PC-3 (cell line): ENCODE measurements around the gene MSH2. TPM values are rescaled to one million over a fixed set of nuclear protein-coding genes. Genes with fewer than 3 reads are reported as not detected.

Experiments used
- ATAC-seq: fragments of 200-7000 bp; cut with Tn5 transposase; 2 replicates; pipeline ENCODE4 v1.9.1; 2020; ENCODE audit warnings: mild to moderate bottlenecking, moderate library complexity
- Bru-seq: library from RNA; stranded (reverse); fragments of 400-500 nt; gene quantifications from one replicate; lab custom pipeline; 2021; lab: Mats Ljungman, UMichigan
- BruChase-seq, 2 experiments: library from RNA; stranded (reverse); fragments of 400-500 nt; gene quantifications; one replicate each; lab custom pipeline; 2021; lab: Mats Ljungman, UMichigan
- BruUV-seq: library from RNA; stranded (reverse); fragments of 400-500 nt; replicated peaks from 2 replicates; lab custom pipeline; 2021; lab: Mats Ljungman, UMichigan
- CTCF ChIA-PET: fragments of 300-600 bp; sonication (Branson Sonifier 250); formaldehyde crosslinking; loops from one replicate; lab custom pipeline; 2022; ENCODE audit warnings: antibody characterized with exemption; lab: Charles Lee
- POLR2A ChIA-PET: fragments of 300-600 bp; sonication (Branson Sonifier 250); formaldehyde crosslinking; loops from one replicate; lab custom pipeline; 2022; ENCODE audit warnings: antibody characterized with exemption; ENCODE audit not compliant: unreplicated experiment; lab: Charles Lee
- DNase-seq: peaks from one replicate; pipeline ENCODE4 v3.0.0-alpha.2; 2015
- H2AFZ ChIP-seq: fragments of 300-600 bp; sonication (generic); 2 replicates; pipeline ENCODE4 v1.6.0; 2016; ENCODE audit warnings: antibody characterized with exemption, low read length
- H3F3A ChIP-seq: fragments of 300-600 bp; sonication (generic); one replicate; pipeline ENCODE4 v1.6.0; 2017; ENCODE audit warnings: antibody characterized with exemption, low read length, control low read depth, mild to moderate bottlenecking; ENCODE audit not compliant: unreplicated experiment
- H3K27ac ChIP-seq: fragments of 300-600 bp; sonication (generic); 2 replicates; pipeline ENCODE4 v1.5.1; 2016; ENCODE audit warnings: mild to moderate bottlenecking, low read length
- H3K27me3 ChIP-seq: fragments of 300-600 bp; sonication (generic); 2 replicates; pipeline ENCODE4 v1.6.1; 2016; ENCODE audit warnings: low read length, mixed read lengths
- H3K36me3 ChIP-seq: fragments of 300-600 bp; sonication (generic); 2 replicates; pipeline ENCODE4 v1.6.1; 2016; ENCODE audit warnings: low read depth, mixed run types, low read length, mixed read lengths
- H3K4me1 ChIP-seq: fragments of 300-600 bp; sonication (generic); 2 replicates; pipeline ENCODE4 v1.5.1; 2016; ENCODE audit warnings: low read length; ENCODE audit not compliant: insufficient read depth
- H3K4me2 ChIP-seq: fragments of 300-600 bp; sonication (generic); 2 replicates; pipeline ENCODE4 v1.6.0; 2016; ENCODE audit warnings: low read length
- H3K4me3 ChIP-seq: fragments of 300-600 bp; sonication (generic); 2 replicates; pipeline ENCODE4 v1.5.1; 2016; ENCODE audit warnings: mild to moderate bottlenecking, low read length, mixed read lengths
- H3K79me2 ChIP-seq: fragments of 300-600 bp; sonication (generic); 2 replicates; pipeline ENCODE4 v1.6.1; 2017; ENCODE audit warnings: low read length, mixed read lengths
- H3K9ac ChIP-seq: fragments of 300-600 bp; sonication (generic); 2 replicates; pipeline ENCODE4 v1.6.0; 2016; ENCODE audit warnings: mild to moderate bottlenecking, low read length
- H3K9me2 ChIP-seq: fragments of 300-600 bp; sonication (generic); replicated peaks from 2 replicates; pipeline ENCODE4 v1.6.1; 2016; ENCODE audit warnings: mixed run types, low read length, mixed read lengths
- H3K9me3 ChIP-seq: fragments of 300-600 bp; sonication (generic); 2 replicates; pipeline ENCODE4 v1.6.1; 2016; ENCODE audit warnings: low read length, mixed read lengths
- H4K20me1 ChIP-seq: fragments of 300-600 bp; sonication (generic); 2 replicates; pipeline ENCODE4 v1.6.1; 2016; ENCODE audit warnings: low read length, mixed read lengths
- CTCF ChIP-seq: fragments of 300-600 bp; sonication (generic); conservative IDR thresholded peaks from 2 replicates; pipeline ENCODE4 v1.5.1; 2017; ENCODE audit warnings: antibody characterized with exemption, low read depth, mild to moderate bottlenecking, low read length
- EZH2 ChIP-seq: fragments of 300-600 bp; sonication (generic); IDR thresholded peaks from one replicate; pipeline ENCODE4 v1.6.1; 2017; ENCODE audit warnings: antibody characterized with exemption, mild to moderate bottlenecking, low read length; ENCODE audit not compliant: unreplicated experiment
- EZH2phosphoT487 ChIP-seq: fragments of 300-600 bp; sonication (generic); IDR thresholded peaks from 2 replicates; pipeline ENCODE4 v1.6.1; 2018; ENCODE audit warnings: mild to moderate bottlenecking, antibody characterized with exemption, low read length, borderline replicate concordance
- intact Hi-C: fragments of 100-400 bp; cut with micrococcal nuclease; formaldehyde crosslinking; loops from 2 replicates; pipeline ENCODE4 v1.9.0; 2023
- long read RNA-seq: library from polyadenylated mRNA; unstranded; transcript quantifications from one replicate; pipeline ENCODE4 v2.0.0, GENCODE V29; 2021; ENCODE audit not compliant: unreplicated experiment
- total RNA-seq: library from RNA; depleted of rRNA; stranded (reverse); fragments of >200 nt; gene quantifications from 2 replicates; pipeline ENCODE4 v1.2.3, GENCODE V29; 2014; rRNA removed

Gene MSH2
- total RNA-seq (69.2 and 70.7 TPM in 2 replicates), Bru-seq, nascent RNA (percentile 69 among the genes with signal in this experiment), BruChase-seq, experiment 1, labeled RNA remaining after a 6-hour chase (percentile 68 among the genes with signal in this experiment), BruChase-seq, experiment 2, labeled RNA remaining after a 2-hour chase (percentile 62 among the genes with signal in this experiment)
- long read RNA-seq, transcript MSH2-201 (16 exons, 3,307 nt), result major isoform, 80 of 97 reads
- long read RNA-seq, partial matches to known transcripts, result 5 of 97 reads
- long read RNA-seq, other reads (novel, unspliced or antisense), result 12 of 97 reads

GRCh38 chr2:47402805-47403608 lies at the start of gene MSH2:
MSH2 (plus strand) TSS chr2:47403156; CDS start chr2:47403192, 36 bp downstream.
- CTCF ChIA-PET, result interaction anchor here (0.5 to 1.2 kb wide), 6 partner anchors 34 to 1006 kb away, joined by 3 to 6 read pairs (median 4); no protein-coding TSS in a partner anchor
- H3K79me2 ChIP-seq, result peaks cover 51% of the 10 kb centered on the region

GRCh38 chr2:47354013-47354847 lies 48.7 kb upstream of the MSH2 start:
- POLR2A ChIA-PET, result interaction anchor here (0.6 kb wide), 1 partner anchor 83 kb away, joined by 3 read pairs; no protein-coding TSS in a partner anchor
- Histone ChIP-seq H3K36me3 (no peaks in the 10 kb centered on the region), H3K4me2 (peak overlapping the region; percentile 76), H3K9ac (peak overlapping the region; percentile 46), H3K79me2 (no peaks in the 10 kb centered on the region), H3K9me2 (no peaks in the 10 kb centered on the region), H4K20me1 (no peaks in the 10 kb centered on the region), H3K9me3 (no peaks in the 10 kb centered on the region), H3K4me1 (peaks cover 27% of the 10 kb centered on the region), H2AFZ (peak overlapping the region; percentile 60), H3K27ac (peak overlapping the region; percentile 87), H3F3A (peaks cover 8% of the 10 kb centered on the region), H3K27me3 (no peaks in the 10 kb centered on the region), H3K4me3 (peak overlapping the region; percentile 45)
- ATAC-seq, result peak; percentile 97
- TF ChIP-seq CTCF, result no peak
- TF ChIP-seq EZH2, result no peak
- no peak for TF ChIP-seq EZH2phosphoT487
- intact Hi-C loops, result loop anchor here (1.0 kb wide), 1 partner anchor 9 kb away; no protein-coding TSS in a partner anchor
- CTCF ChIA-PET, result no interaction called here
- no TSS peak for BruUV-seq
- peak; percentile 85 for DNase-seq

More at GRCh38 chr2:47402805-47403608, at the start of gene MSH2:
- Histone ChIP-seq H3K4me3 (peak within 1 kb of the TSS; percentile 81), H3K9me2 (no peaks in the 10 kb centered on the region), H3K27ac (peak within 1 kb of the TSS; percentile 53), H3K36me3 (peaks cover 11% of the 10 kb centered on the region), H4K20me1 (no peaks in the 10 kb centered on the region), H2AFZ (peak within 1 kb of the TSS; percentile 99), H3K9ac (peak within 1 kb of the TSS; percentile 88), H3F3A (no peaks in the 10 kb centered on the region), H3K4me1 (peaks cover 13% of the 10 kb centered on the region; the same call in 1 of the 2 replicates), H3K4me2 (peak within 1 kb of the TSS; percentile 82), H3K9me3 (no peaks in the 10 kb centered on the region), H3K27me3 (no peaks in the 10 kb centered on the region)
- ATAC-seq, result peak; percentile 93
- POLR2A ChIA-PET, result interaction anchor here (0.5 to 1.1 kb wide), 5 partner anchors 15 to 959 kb away, joined by 3 to 4 read pairs (median 3); no protein-coding TSS in a partner anchor
- intact Hi-C loops, result loop anchor here (2.0 kb wide), 1 partner anchor 20 kb away; no protein-coding TSS in a partner anchor
- peak; percentile 92 for DNase-seq
- TF ChIP-seq EZH2phosphoT487 (no peak), EZH2 (no peak), CTCF (no peak)
- BruUV-seq, result no TSS peak
